ENCODE measurements around the gene CIZ1. TPM values are rescaled to one million over a fixed set of nuclear protein-coding genes. Genes with fewer than 3 reads are reported as not detected.

Gene CIZ1
- total RNA-seq, 1 donor from 2014 or later = 170 TPM

GRCh38 chr9:128143525-128144238, 47.7 kb downstream of the CIZ1 start:
- Mint-ChIP-seq H3K9me3 (ENCODE audit: unreplicated experiment) (no peaks in the 10 kb centered on the region), H3K4me1 (ENCODE audit: unreplicated experiment) (peaks cover 1% of the 10 kb centered on the region), H3K27me3 (ENCODE audit: unreplicated experiment) (no peaks in the 10 kb centered on the region), H3K27ac (ENCODE audit: unreplicated experiment) (no peak overlapping the region), H3K36me3 (ENCODE audit: unreplicated experiment) (no peaks in the 10 kb centered on the region), H3K4me3 (ENCODE audit: unreplicated experiment) (no peak overlapping the region)
- no peak for TF ChIP-seq CTCF (IDR thresholded peaks at IDR 0.05)
- DNase-seq (ENCODE audit: extremely low spot score, unreplicated experiment) = no peak

DNA sequence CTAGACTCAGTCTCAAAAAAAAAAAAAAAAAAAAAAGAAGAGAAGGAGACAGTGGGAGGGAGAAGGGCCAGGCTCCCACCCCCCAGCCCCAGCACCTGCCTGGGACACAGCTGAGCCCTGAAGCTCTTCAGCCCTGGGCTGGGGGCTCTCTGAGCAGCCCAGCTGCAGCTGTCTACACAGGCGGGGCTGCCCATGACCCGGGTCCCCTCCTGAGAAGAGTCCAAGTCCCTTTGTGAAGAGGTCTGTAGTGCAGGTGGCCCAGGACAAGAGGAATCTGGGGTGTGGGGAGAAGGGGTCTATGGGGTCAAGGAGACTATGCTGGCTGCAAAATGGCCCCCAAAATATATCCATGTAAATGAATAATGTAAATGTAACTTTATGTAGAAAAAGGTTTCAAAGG, 48.8 kb downstream of the CIZ1 start:
- no peak for TF ChIP-seq CTCF (IDR thresholded peaks at IDR 0.05)
- Mint-ChIP-seq H3K27me3 (ENCODE audit: unreplicated experiment) (peaks cover 2% of the 10 kb centered on the region), H3K4me3 (ENCODE audit: unreplicated experiment) (no peak overlapping the region), H3K27ac (ENCODE audit: unreplicated experiment) (no peak overlapping the region), H3K4me1 (ENCODE audit: unreplicated experiment) (peaks cover 1% of the 10 kb centered on the region), H3K9me3 (ENCODE audit: unreplicated experiment) (no peaks in the 10 kb centered on the region), H3K36me3 (ENCODE audit: unreplicated experiment) (no peaks in the 10 kb centered on the region)
- DNase-seq (ENCODE audit: extremely low spot score, unreplicated experiment) = no peak

DNA sequence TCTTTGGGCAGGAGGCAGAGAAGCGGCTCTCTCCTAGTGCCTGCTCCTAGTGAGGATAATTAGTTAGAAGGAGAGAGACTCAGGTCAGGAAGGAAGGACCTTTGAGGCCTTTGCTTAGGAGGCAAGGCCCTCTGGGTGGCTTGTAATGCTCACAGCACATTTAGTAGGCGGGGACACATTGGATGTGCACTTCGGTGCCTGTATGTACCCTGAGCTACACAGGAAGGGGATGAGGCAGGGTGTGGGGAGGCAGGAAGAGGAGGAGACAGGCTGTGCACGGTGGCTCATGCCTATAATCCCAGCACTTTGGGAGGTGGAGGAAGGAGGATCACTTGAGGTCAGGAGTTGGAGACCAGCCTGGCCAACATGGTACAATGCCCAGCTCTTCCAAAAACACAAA, 49.3 kb downstream of the CIZ1 start:
- Mint-ChIP-seq H3K4me1 (ENCODE audit: unreplicated experiment) (peaks cover 1% of the 10 kb centered on the region), H3K27ac (ENCODE audit: unreplicated experiment) (no peak overlapping the region), H3K36me3 (ENCODE audit: unreplicated experiment) (no peaks in the 10 kb centered on the region), H3K4me3 (ENCODE audit: unreplicated experiment) (no peak overlapping the region), H3K9me3 (ENCODE audit: unreplicated experiment) (no peaks in the 10 kb centered on the region), H3K27me3 (ENCODE audit: unreplicated experiment) (peaks cover 7% of the 10 kb centered on the region)
- DNase-seq (ENCODE audit: extremely low spot score, unreplicated experiment) = no peak
- no peak for TF ChIP-seq CTCF (IDR thresholded peaks at IDR 0.05)

DNA sequence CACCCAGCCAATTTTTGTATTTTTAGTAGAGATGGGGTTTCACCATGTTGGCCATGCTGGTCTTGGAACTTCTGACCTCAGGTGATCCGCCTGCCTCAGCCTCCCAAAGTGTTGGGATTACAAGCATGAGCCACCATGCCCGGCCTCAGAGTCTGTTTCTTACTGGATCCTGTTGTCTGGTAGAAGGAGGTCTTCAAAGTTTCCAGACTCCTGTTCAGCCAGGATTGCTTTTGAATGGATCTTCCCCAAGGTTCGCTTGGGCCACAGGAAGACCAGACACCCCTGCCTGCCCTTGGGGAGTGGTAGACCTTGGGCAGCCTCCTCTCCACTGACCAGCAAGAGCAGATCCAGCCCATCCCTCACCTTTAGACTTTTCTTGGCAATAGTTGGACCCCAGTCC, 49.8 kb downstream of the CIZ1 start:
- Mint-ChIP-seq H3K4me3 (ENCODE audit: unreplicated experiment) (no peak overlapping the region), H3K36me3 (ENCODE audit: unreplicated experiment) (no peaks in the 10 kb centered on the region), H3K27me3 (ENCODE audit: unreplicated experiment) (peaks cover 11% of the 10 kb centered on the region), H3K9me3 (ENCODE audit: unreplicated experiment) (no peaks in the 10 kb centered on the region), H3K27ac (ENCODE audit: unreplicated experiment) (no peak overlapping the region), H3K4me1 (ENCODE audit: unreplicated experiment) (peaks cover 1% of the 10 kb centered on the region)
- DNase-seq (ENCODE audit: extremely low spot score, unreplicated experiment) = no peak
- TF ChIP-seq CTCF (IDR thresholded peaks at IDR 0.05) = no peak

- Mint-ChIP-seq H3K36me3 (ENCODE audit: unreplicated experiment) (peaks cover under 1% of the 10 kb centered on the region), H3K9me3 (ENCODE audit: unreplicated experiment) (peaks cover 1% of the 10 kb centered on the region), H3K4me1 (ENCODE audit: unreplicated experiment) (peaks cover 5% of the 10 kb centered on the region), H3K27ac (ENCODE audit: unreplicated experiment) (no peak overlapping the region), H3K27me3 (ENCODE audit: unreplicated experiment) (peaks cover 28% of the 10 kb centered on the region), H3K4me3 (ENCODE audit: unreplicated experiment) (no peak overlapping the region)
- no peak for DNase-seq (ENCODE audit: extremely low spot score, unreplicated experiment)
- no peak for TF ChIP-seq CTCF (IDR thresholded peaks at IDR 0.05)
Measured at GRCh38 chr9:128139621-128140020, 51.8 kb downstream of the CIZ1 start.

Data from osteocyte (in vitro differentiated cells).